Activated T-cell treated with anti-CD3 and anti-CD28 coated beads for 1 hour (primary cell): ENCODE results near the gene C14orf93.
"Not testable (repeated sequence)": the region's sequence is repeated elsewhere in the genome, so short reads cannot be mapped to it uniquely, and the experiment has no call there.

ENCODE experiments used
- DNase-seq: peaks from one replicate; pipeline ENCODE4 v3.0.0-alpha.2; 2020; ENCODE audit warnings: low read depth

Gene C14orf93

GRCh38 chr14:22973217-22974032 lies 36.5 kb downstream of the C14orf93 start:
- no peak for DNase-seq

GRCh38 chr14:22972313-22972930 lies 37.5 kb downstream of the C14orf93 start:
- DNase-seq: no peak

- no peak for DNase-seq
Measured at GRCh38 chr14:22971152-22971551, 38.8 kb downstream of the C14orf93 start.

GRCh38 chr14:22966783-22967269 lies 43.1 kb downstream of the C14orf93 start:
- no peak for DNase-seq

DNA sequence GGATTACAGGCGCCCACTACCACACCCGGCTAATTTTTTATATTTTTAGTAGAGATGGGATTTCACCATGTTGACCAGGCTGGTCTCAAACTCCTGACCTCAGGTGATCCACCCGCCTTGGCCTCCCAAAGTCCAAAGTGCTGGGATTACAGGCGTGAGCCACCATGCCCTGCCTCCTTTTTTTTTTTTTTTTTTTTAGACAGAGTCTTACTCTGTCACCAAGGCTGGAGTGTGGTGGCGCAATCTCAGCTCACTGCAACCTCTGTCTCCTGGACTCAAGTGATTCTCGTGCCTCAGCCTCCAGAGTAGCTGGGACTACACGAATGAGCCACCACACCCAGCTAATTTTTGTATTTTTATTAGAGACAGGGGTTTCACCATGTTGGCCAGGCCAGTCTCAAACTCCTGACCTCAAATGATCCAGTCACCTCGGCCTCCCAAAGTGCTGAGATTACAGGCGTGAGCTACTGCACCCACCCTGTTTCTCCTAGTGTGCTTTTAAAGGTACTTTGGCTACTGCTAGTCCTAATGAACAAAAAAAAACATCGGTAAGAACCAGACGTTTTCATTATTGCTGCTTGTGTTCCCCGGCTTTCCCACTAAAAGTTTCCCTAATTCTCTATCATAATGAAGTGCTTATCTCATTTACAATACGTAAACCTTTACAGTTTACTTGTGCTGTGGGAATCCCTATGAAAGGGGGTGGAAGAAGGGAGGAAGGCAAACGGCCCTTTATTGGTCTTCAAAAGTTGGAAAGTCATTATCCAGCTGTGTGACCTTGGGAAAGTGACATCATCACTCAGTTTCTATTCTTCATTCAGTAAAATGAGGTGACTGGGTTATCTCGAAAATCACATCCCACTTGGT lies 43.8 kb downstream of the C14orf93 start:
- not testable (repeated sequence) for DNase-seq

DNA sequence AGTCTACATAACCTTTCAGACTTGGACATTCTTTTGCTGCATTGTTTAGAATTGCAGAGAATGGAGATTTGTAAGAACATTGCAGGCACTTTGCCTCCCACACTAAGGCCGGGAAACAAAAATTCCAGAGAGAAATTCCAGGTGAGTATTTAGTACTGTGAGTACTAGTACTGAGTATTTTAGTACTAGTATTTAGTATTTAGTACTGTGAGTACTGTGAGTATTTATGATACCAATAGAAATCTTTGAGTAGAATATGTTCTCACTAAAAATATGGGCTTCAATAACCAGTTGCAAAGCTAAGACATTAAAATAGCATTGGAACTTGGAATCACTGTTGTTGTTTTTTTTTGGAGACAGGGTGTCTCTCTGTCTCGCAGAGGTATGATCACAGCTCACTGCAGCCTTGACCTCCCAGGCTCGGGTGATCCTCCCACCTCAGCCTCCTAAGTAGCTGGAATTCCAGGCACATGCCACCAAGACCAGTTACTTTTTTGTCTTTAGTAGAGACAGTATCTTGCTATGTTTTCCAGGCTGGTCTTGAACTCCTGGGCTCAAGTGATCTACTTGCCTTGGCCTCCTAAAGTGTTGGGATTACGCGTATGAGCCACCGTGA lies 47.8 kb downstream of the C14orf93 start:
- no peak for DNase-seq

DNA sequence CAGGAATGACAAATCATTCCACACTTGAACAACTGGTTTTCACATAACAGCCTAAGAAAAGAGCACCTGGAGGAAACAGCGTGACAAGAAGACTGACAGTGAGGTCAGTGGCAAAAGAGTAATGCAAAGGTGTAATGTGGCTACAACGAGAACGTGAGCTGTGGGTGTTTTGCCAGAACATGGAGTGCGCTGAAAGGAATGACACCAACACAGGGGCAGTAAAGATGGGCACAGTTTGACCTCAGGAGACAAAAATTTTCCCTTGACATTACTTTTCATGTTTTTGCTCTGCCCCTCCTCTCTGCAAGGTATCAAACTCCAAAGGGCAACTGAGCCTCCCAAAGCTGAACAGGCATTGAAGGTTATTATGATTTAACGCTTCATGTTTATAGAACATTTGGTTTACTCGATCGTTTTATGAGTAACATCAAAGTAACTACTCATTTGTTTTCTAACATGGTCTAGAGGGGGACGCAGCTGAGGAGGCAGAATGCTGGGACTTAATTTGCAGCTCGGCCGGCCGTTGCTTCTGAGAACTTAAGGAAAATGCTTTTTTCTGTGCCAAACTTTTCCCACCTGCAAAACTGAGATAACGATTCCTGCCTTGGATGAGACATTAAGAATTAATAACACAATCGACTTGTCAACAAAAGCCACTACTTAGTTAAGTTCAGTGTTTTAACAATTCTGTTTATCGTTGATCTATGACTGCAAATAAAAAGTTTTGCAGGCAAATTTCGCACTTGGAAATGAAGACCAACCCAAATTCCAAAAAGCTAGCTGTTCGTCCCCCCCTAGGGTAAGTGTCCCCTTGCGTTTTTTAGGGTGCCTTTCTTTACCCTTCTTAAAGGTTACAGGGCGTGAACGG lies 54.0 kb downstream of the C14orf93 start:
- no peak for DNase-seq

GRCh38 chr14:22952418-22952817 lies 57.5 kb downstream of the C14orf93 start:
- no peak for DNase-seq

DNA sequence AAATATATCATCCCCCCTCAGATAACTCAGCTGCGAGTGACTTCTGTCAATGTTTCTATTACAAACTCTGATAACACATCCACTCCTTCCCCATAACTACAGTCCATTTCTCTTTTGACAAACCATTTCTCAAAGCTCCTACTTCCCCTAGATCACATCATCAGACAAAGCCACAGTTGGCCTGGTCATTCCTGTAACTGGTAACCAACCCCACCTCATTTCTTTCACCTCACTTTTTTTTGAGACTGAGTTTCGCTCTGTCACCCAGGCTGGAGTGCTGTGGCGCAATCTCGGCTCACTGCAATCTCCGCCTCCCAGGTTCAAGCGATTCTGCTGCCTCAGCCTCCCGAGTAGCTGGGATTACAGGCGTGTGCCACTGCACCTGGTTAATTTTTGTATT lies 58.1 kb downstream of the C14orf93 start:
- DNase-seq: not testable (repeated sequence)

- no peak for DNase-seq
Measured at GRCh38 chr14:22945642-22946041, 64.3 kb downstream of the C14orf93 start.

GRCh38 chr14:22939684-22940083 lies 70.3 kb downstream of the C14orf93 start:
- no peak for DNase-seq
